ENCODE measurements around the gene PLCE1.

PLCE1 gene

DNA sequence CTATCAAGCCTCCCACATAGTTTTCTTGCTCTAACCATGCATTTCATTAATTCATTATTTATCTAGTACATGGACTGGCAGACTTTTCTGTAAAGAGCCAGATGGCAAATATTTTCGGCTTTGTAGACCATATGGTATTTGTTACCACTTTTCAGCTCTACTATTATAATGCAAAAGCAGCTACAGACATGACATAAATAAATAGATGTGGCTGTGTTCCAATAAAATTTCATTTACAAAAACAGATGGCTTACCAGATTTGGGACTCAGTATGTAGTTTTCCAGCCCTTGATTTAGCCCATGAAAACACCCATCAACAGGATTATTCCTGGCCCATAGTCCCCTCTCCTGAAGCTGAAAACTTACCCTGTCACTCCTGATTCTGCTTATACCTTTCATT lies 32.1 kb downstream of the PLCE1 start:
- no peak for DNase-seq

- DNase-seq, result no peak
These were observed 33.5 kb downstream of the PLCE1 start for GRCh38 chr10:94027197-94027596.

GRCh38 chr10:94029955-94030354 lies 36.2 kb downstream of the PLCE1 start:
- DNase-seq, result no peak

- DNase-seq, result no peak
These were observed 42.4 kb downstream of the PLCE1 start for GRCh38 chr10:94035982-94036765.

GRCh38 chr10:94036766-94037033 lies 43.0 kb downstream of the PLCE1 start:
- DNase-seq, result no peak

GRCh38 chr10:94037286-94037685 lies 43.6 kb downstream of the PLCE1 start:
- DNase-seq, result no peak

GRCh38 chr10:94038024-94038423 lies 44.3 kb downstream of the PLCE1 start:
- no peak for DNase-seq

DNA sequence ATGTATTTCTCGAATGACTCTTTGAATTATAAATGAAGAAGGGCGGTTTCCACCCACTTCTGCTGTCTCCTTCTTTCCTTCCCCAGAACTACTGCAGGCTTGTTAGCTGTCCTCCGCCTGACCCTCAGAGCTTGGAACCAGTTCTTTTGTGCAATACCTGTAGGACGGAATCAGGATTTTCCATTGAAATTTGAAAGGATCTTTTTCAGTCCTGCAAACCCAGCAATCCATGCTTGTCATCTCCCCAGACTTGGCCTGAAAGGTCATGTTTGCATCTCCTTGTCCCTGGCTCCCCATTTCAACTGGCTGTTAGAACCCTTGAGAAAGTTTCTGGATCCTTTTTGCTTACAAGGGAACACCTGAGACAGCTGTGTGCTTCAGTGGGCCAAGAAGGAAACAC lies 47.5 kb downstream of the PLCE1 start:
- DNase-seq, result no peak

DNA sequence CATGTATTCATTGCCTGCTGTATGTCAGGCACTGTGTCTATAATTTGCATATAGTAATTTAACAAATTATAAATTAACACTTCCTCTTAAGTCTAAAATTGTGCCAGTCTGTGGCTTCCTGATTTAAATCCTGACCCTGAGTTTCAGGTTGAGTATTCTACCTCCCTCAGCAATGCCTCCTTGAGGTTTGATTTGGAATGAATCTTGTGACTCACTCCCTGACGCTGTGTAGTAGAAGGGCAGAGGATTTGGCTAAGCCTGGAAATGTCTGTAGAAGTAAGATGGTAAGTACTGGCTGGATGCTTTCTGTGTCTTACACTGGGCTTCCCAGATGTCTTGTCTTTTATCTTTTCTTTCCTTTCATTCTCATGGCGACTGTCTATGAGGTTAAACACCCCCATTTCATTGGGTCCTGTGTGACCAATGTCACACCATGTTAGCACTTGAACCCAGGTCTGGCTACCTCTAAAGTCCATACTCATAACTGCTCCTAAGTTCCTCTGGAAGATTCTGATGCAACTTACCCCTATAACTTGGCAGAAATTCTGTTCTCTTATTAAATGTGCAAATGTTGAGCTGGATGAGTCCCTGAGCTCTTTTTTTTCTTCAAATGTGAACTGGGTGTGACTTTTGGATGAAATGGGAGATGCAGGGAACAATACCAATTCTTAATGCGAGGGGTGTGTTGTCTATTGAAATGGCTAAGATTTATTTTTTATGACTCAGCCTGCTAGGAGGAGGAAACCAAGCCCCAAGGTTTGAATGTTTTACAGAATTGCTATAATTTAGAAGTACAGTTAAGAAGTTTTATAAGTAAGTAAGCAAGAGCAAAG lies 48.5 kb downstream of the PLCE1 start:
- DNase-seq, result no peak

DNA sequence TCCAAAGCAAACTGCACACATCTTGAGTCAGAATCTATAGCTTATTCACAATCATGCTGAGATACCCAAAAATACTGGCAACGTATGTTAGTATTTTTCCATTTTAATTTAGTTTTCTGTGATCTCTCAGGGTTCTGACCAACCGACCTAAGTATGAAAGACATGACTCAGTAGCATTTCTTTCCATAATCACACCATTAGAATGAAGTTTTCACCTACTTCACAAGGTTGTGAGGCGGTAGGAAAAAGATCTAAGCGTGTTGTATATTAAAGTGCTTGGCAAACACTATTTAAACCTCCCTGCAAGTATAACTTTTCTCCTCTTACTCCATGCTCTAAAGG lies 49.1 kb downstream of the PLCE1 start:
- no peak for DNase-seq

Measured in NCI-H187 treated with DMSO at 0.1 percent for 48 hours (cell line).